Endometrial microvascular endothelial cells (primary cell): ENCODE results near the gene EHBP1L1. TPM values are rescaled to one million over a fixed set of nuclear protein-coding genes. Genes with fewer than 3 reads are reported as not detected.
"Not testable (repeated sequence)": the region's sequence is repeated elsewhere in the genome, so short reads cannot be mapped to it uniquely, and the experiment has no call there.

Source experiments
- in situ Hi-C: cut with HindIII; loops from 2 replicates; pipeline ENCODE4 v1.10.0; 2017; ENCODE audit warnings: low sequenced_read_pairs, low pct_unique_long_range_greater_than_20kb; ENCODE audit errors: inconsistent ontology term
- total RNA-seq: library from RNA; depleted of rRNA; stranded (reverse); fragments of >200 nt; gene quantifications from one replicate; pipeline ENCODE4 v1.2.3, GENCODE V29; 2015; ENCODE audit errors: inconsistent ontology term

The EHBP1L1 gene
- total RNA-seq, 1 donor from 2014 or later, result 50.5 TPM

DNA sequence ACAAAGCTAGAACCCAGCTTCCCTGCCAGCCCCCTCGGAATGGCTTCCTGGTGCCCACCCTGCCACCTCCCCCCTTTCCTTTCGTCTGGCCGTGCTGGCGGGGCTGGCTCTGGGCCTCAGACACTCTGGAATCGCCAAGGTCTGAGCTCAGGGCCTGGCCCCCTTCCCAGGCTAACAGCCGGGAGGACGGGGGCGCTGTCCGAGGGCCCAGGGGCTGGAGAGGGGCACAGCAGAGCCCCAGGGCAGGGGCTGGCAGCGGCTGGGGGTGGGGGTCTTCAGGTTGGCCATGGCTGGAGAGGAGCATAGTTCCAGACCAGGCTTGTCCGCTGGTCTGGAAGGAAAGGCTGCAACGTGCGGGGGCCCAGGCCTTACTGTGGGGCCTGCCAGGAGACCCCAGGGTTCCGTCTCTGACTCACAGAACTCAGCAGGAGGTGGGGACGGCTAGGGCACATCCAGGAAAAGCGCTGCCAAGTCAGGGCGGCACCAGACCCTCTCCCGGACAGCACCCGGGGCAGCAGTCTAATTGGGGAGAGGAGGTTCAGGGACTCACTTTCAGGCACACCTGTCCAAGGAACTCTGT is 16.8 kb upstream of the EHBP1L1 start:
- in situ Hi-C loops, result no loop called here

DNA sequence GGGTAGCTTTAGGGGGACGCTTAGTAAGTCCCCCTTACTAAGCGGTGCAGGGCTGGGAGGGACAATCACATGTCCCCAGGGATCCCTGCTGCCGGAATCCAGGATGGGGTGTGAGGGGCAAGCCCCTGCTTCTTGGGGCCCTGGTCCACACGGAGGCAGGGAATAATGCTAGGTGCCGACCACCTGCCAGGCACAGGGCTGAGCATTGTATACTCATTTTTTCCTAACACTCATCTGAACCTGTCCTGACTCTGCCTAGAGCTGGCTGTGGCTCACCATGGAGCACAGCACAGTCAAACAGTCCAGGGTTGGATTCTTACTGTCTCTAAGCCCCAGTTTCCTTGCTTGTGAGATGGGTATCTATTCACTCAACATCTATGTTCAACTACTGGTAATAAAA is 16.3 kb upstream of the EHBP1L1 start:
- in situ Hi-C loops, result no loop called here

DNA sequence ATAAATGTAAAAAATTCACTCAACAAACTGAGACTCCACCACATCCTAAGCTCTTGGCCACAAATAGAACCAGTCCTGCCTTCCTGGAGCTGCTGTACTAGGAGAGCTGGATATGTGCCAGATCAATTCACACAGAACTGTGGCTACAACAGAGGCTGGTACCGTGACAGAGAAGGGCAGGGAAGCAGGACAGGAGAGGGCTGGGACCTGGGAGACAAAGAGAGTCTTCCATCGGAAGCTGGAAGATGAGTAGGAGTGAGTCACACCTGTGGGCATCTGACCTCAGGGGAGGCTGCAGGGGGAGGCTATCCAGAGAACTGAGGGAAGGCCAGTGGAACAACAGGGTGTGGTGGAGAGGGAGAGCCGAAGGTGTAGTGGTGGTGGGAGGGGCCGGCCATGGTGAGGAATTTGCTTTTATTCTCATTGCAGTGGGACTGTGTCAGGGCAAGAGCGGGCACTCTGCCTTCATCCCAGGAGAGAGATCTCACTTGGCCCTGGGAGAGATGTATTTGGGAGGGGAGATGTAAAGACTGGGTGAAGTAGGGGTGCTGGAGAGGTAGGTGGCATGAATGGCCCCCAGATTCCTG is 15.8 kb upstream of the EHBP1L1 start:
- in situ Hi-C loops, result no loop called here

DNA sequence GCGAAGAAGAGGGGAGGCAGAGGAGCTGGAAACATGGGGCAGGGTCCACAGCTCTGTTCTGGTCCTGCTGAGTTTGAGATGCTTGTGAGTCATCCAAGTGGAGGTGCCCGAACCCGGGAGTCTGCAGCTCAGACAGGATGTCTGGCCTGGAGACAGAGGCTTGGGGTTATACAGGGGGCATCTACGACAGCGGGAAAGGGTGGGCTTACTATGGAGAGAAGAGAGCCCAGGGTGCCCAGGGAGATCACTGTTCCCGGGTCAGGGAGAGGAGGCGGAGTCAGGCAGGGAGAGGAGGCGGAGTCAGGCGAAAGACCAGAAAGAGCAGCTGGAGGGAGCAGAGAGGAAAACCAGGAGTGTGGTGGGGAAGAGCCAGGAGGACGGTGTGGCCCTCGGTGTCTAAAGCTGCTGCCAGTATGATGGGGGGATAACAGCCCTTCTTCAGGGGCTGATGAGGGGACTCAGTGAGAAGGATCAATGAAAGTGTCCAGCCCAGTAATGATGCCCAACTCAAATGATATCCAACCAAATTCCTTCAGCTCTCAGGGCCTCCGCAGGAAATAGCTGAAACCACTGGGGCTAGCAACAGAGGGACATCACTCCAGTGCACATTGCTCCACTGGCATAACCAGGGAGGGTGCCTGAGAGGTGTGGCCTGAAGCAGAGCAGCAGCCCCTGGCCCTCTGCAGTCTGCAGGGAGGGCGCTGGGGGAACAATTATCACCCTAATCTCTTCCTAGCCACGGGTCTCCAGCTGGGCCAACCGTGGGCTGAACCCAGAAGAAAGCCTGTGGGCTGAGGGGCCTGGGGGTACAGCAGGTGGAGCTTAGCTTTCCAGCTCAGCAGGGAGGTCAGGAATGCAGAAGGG is 15.1 kb upstream of the EHBP1L1 start:
- in situ Hi-C loops, result no loop called here

DNA sequence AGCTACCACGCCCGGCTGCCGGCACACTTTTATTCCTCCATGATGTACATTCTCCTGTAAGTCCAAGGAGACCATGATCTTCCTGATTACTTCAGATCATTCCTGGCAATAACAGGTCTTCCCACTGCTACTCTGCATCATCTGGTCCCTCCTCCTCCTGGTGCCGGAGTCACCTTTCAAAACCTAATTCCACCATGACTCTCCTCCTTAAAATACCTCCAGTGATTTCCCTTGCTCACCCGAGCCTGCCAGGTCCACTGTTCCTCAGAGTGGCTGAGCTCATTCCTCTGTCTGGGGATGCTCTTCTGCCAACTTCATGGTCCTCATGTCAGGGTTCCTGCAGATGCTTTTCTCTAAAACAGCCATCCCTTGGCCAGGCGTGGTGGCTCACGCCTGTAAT is 13.8 kb upstream of the EHBP1L1 start:
- in situ Hi-C loops, result no loop called here

DNA sequence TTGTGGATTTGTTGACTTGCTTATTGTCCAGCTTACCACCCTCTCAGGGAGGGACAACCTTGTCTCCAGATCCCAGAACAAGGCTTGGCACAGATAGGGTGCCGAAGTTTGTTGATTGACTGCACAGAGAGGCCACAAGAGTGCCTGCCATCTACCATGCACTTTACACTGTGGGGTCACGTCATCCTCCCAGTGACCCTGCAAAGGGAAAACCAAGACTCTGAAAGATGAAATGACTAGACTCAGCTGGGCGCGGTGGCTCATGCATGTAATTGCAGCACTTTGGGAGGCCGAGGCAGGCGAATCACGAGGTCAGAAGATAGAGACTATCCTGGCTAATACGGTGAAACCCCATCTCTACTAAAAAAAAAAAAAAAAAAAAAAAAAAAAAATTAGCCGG is 13.1 kb upstream of the EHBP1L1 start:
- in situ Hi-C loops, result no loop called here

DNA sequence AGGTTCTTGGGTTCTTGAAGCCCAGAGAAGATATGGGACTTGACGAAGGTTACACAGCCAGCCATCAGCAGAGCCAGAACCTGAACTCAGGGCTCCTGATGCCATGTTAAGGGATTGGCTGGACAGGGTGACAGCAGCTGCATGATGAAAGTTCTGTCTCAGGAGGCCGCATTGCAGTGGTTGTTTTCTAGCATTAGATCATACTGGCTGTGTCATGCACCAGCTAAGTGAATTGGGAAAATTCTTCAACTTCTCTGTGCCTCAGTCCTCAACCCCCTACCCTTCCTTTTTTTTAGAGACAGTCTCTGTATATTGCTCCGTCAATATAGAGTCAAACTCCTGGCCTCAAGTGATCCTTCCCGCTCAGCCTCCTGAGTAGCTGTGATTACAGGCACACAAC is 12.3 kb upstream of the EHBP1L1 start:
- in situ Hi-C loops, result no loop called here

DNA sequence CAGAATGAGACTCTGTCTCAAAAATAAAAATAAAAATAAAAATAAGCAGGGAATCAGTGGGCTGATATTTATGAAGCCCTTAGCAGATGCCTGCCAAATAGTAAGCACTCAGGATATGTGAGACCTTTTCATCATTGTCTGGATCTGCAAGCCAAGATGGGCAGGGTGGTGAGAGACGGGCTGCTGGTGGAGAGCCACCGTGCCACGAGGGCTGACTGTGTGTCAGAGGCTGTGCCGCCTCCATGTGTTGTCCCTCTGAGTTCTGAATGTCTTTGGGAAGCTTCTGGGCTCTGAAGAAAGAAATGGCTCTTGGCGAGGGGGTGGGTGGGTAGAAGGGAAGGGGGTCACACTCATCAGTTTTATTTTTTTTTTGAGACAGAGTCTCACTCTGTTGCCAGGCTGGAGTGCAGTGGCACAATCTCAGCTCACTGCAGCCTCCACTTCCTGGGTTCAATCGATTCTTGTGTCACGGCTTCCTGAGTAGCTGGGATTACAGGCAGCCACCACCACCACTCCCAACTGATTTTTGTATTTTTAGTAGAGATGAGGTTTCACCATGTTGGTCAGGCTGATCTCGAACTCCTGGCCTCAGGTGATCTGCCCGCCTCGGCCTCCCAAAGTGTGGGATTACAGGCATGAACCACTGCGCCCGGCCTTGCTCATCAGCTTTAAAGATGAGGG is 10.8 kb upstream of the EHBP1L1 start:
- in situ Hi-C loops, result not testable (repeated sequence)

DNA sequence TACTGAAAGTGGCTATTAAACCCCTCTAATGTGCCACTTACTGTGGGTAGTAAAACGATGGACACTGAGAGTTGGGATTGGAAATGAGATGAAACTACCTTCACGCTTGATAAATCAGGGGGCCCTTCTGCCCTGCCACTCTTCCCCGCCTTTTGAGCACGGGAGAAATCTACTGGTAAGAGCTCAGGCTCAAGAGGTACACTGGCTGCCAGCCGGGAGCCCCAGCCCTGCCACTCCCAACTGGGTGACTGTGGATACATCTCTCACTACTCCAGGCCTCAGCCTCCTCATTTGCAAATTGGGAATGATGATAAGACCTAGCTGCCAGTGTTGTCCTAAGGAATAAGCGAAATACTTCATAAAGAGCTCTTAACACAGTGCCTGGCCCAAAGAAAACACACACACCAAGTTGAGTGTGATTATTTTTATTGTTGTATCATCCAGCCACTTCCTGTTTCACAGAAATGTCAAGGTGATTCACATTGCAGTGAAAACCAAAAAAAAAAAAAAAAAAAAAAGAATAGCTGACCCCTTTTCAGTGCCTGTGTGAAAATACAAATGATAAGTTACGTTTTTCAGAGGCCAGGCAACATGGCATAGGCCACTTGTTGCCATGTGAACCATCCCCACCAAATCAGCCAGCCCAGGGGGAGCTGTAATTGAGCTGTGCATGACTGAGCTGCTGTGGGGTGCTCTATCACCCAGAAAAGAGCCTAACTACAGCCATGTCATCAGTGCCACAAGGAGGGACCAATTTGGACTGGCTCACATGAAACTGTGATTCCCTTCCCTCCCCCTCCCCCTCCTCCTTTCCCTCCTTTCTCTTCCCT is 10.0 kb upstream of the EHBP1L1 start:
- in situ Hi-C loops, result no loop called here

DNA sequence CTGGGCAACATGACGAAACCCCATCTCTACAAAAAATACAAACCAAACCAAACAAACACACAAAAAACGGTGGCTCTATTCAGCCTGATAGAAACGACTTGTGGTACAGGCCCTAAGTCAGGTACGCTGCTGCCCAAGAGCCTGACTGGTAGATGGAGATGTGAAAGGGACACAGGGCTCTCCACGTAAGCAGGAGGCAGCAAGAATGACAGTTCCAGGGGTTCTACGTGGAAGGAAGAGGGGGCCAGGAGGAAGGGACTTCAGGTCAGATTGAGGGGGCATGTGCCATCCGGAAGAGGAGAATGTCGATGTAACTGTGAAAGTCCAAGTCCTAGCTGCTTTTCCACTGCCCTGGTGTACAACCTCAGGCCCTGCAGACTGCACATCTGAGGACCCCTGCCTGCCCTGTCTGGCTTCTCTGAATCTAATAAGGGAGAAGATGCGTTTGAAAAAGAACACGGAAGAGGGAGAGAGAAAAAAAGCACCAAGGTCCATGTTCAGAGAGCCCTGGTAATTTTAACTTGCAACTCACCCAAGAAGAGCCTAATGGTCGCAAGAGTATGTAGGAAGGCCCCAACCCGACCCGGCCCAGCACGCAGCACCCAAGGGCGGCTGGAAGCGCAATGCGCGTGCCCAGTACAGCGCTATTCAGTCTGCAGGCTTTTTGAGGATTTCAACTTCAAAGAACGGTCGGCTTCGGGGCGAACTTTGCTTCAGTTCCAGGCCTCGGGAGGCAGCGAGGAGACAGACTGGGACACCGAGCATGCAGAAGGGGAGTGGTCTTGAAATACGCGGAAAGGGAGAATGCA is 6.5 kb upstream of the EHBP1L1 start:
- in situ Hi-C loops, result no loop called here

DNA sequence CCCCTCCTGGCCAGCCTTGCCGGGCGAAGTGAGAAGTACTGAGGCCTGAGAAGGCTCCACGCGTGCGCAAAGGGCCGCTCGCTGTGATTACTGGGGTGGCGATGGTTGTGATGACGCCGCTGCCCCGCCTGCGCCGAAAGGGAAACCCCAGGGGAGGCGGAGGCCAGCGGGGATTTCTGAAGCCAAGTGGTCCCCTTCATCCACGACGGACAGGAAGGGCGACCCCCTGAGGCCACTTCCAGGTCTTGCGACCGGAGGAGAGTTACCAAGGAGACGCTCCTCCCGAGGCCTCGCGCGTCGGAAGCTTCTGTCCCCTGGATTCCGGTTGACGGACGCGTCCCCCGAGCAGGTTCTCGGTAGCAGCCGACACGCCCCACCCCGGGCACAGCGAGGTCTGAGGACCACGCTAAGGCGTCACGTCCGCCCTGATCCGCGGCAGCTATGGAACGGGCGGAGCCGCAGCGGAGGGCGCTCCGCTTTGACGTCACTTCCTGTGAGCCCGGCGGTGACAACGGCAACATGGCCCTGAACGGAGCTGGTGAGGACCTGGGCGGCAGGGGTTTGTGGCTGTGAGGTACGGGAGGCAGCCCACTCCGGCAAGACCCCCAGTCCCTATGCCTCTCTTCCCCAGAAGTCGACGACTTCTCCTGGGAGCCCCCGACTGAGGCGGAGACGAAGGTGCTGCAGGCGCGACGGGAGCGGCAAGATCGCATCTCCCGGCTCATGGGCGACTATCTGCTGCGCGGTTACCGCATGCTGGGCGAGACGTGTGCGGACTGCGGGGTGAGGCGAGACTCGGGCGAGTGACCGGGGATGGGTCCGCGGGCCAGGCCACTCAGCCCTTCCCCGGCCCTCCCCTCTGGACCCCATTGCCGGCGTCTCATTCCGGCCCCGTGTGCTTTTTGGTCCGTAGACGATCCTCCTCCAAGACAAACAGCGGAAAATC is 5.6 kb upstream of the EHBP1L1 start, which contains the start of gene ZNRD2:
ZNRD2 (plus strand) TSS at position 505 of the 946 bp plus-strand sequence; CDS start at position 520, 15 bp downstream.
- in situ Hi-C loops, result no loop called here

DNA sequence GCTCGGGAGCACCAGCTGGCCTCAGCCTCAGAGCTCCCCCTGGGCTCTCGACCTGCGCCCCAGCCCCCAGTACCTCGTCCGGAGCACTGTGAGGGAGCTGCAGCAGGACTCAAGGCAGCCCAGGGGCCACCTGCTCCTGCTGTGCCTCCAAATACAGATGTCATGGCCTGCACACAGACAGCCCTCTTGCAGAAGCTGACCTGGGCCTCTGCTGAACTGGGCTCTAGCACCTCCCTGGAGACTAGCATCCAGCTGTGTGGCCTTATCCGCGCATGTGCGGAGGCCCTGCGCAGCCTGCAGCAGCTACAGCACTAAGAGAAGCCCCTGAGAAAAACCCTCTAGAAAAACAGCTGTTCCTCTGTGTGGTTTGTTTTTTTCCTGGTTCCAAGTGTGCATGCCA is 4.4 kb upstream of the EHBP1L1 start:
- in situ Hi-C loops, result no loop called here

DNA sequence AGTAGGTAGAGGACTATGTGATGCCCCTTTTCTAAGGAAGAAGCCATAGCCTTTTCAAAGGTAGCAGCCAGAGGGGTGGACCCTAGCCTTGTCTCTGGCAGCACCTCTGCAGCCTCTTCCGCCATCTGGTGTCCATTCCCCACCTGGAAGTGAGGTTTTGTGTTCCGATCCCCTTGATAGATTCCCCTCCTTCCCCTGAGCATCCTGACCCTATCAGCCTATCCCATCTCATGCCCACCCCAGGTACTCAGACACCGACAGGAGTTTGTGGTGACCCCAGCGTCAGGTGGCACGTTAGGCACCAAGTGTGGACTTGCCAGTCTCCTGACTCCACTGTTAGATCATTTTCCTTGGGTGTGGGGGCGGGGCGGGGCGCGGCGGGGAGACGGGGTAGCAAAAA is 3.9 kb upstream of the EHBP1L1 start:
- in situ Hi-C loops, result no loop called here

DNA sequence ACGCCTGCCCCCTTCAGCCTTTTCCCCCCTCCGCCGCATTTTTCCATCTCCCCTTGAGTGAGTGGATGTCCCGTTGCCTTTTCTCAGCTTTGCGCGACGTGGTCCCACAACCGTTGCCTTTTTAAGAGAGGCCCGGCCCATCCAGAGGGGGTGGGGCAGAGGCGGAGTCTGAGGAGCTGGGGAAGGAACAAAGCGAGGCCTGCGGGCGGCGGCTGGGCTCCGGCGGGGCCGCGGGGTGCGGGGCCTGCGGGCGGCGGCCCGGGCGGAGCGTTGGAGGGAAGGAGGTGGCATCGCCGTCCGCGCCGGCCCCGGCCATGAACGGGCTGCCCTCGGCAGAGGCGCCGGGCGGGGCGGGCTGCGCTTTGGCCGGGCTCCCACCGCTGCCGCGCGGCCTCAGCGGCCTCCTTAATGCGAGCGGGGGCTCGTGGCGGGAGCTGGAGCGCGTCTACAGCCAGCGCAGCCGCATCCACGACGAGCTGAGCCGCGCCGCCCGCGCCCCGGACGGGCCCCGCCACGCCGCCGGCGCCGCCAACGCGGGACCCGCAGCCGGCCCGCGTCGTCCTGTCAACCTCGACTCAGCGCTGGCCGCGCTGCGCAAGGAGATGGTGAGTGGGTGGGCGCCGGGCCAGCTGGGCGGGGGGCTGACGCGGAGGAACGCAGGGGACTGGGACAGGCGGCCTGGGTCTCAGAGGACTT is 3.3 kb upstream of the EHBP1L1 start, which contains the start of gene FAM89B:
FAM89B (plus strand) TSS at position 183 of the 696 bp plus-strand sequence; CDS start at position 315, 132 bp downstream.
- in situ Hi-C loops, result no loop called here

DNA sequence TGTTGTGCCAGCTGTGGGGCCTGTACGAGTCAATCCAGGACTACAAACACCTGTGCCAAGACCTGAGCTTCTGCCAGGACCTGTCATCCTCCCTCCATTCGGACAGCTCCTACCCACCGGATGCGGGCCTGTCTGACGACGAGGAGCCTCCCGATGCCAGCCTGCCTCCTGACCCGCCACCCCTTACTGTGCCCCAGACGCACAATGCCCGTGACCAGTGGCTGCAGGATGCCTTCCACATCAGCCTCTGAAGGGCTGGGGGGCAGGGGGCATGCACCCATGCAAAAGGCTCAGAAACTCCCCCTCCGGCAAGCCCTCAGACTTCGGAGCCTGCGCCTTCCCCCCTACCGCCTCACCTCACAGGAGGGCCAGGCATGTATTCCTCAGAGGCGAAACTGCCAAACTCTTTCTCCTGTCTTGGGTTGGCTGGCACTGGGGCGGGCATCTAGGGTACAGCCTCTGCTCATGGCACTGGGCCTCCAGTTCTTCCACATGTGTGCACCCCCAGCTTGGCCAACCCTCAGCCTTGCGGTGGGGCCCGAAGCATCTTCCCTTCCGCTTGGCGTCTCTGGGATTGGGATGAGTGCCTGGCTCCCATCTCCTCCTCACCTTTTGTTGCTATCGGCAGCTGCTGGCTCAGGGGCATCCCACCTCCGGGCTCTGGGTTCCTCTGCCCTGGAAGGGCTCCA is 2.3 kb upstream of the EHBP1L1 start:
- in situ Hi-C loops, result no loop called here
